CD4-positive, alpha-beta T cell (primary cell): ENCODE results near the gene CWC27. TPM values are rescaled to one million over a fixed set of nuclear protein-coding genes. Genes with fewer than 3 reads are reported as not detected.

ENCODE experiments used
- ATAC-seq: fragments of 200-7000 bp; cut with Tn5 transposase; one replicate; pipeline ENCODE4 v1.10.0; 2022; ENCODE audit warnings: mild to moderate bottlenecking; ENCODE audit not compliant: poor library complexity
- CTCF ChIA-PET: fragments of 350-600 bp; sonication (Branson Sonifier 250); formaldehyde crosslinking; loops from one replicate; lab custom pipeline; 2021; ENCODE audit warnings: antibody characterized with exemption, inconsistent platforms; lab: Charles Lee
- POLR2A ChIA-PET: fragments of 350-600 bp; sonication (Branson Sonifier 250); formaldehyde crosslinking; loops from one replicate; lab custom pipeline; 2021; ENCODE audit warnings: antibody characterized with exemption, inconsistent platforms; lab: Charles Lee
- DNase-seq, 14 experiments: peaks; one replicate each; pipeline ENCODE4 v3.0.0-alpha.2; 2013 to 2020; ENCODE audit warnings: mixed read lengths in 2 of 14
- H3K27ac ChIP-seq, 2 donors: one replicate each; pipeline versions ENCODE4 v1.5.1 to v1.7.0; 2013; ENCODE audit warnings: low read length in 2 of 2, low read depth in 1 of 2, mild to moderate bottlenecking in 1 of 2
- H3K27me3 ChIP-seq, 2 experiments: 1 replicate in 1 of 2; 2 replicates in 1 of 2; pipeline versions ENCODE4 v1.6.1 to v1.7.0; 2013; ENCODE audit warnings: low read length in 2 of 2, control low read depth in 1 of 2, mild to moderate bottlenecking in 1 of 2, moderate library complexity in 1 of 2; ENCODE audit not compliant: insufficient read depth in 2 of 2, control insufficient read depth in 1 of 2
- H3K36me3 ChIP-seq: one replicate; pipeline ENCODE4 v1.6.1; 2013; ENCODE audit warnings: low read length, control low read depth; ENCODE audit not compliant: insufficient read depth
- H3K4me1 ChIP-seq: one replicate; pipeline ENCODE4 v1.6.1; 2013; ENCODE audit warnings: low read length, control low read depth; ENCODE audit not compliant: insufficient read depth
- H3K4me3 ChIP-seq: one replicate; pipeline ENCODE4 v1.5.1; 2013; ENCODE audit warnings: mild to moderate bottlenecking, low read length, moderate library complexity
- H3K9me3 ChIP-seq, 2 experiments: 1 replicate in 1 of 2; 2 replicates in 1 of 2; pipeline versions ENCODE4 v1.6.1 to v1.7.0; 2013; ENCODE audit warnings: low read length in 2 of 2, mild to moderate bottlenecking in 2 of 2, control low read depth in 1 of 2, moderate library complexity in 1 of 2; ENCODE audit not compliant: control insufficient read depth in 1 of 2, insufficient read depth in 1 of 2
- H3K27ac Mint-ChIP-seq: one replicate; pipeline ENCODE4 v1.8.0; 2020; ENCODE audit warnings: mixed read lengths
- H3K27me3 Mint-ChIP-seq: one replicate; pipeline ENCODE4 v1.8.0; 2021; ENCODE audit warnings: mixed read lengths
- H3K36me3 Mint-ChIP-seq: one replicate; pipeline ENCODE4 v1.8.0; 2021; ENCODE audit warnings: low read depth, mixed read lengths
- H3K4me1 Mint-ChIP-seq: one replicate; pipeline ENCODE4 v1.8.0; 2021; ENCODE audit warnings: low read depth, mixed read lengths
- H3K4me3 Mint-ChIP-seq: one replicate; pipeline ENCODE4 v1.8.0; 2020; ENCODE audit warnings: mild to moderate bottlenecking, mixed read lengths
- H3K9me3 Mint-ChIP-seq: one replicate; pipeline ENCODE4 v1.8.0; 2020; ENCODE audit warnings: mixed read lengths
- CTCF ChIP-seq: fragments of 200-600 bp; IDR thresholded peaks from one replicate; pipeline ENCODE4 v1.8.0; 2022; ENCODE audit warnings: antibody characterized with exemption, mild to moderate bottlenecking
- intact Hi-C, 2 experiments: fragments of 100-400 bp; cut with DNase I in 1 of 2; cut with micrococcal nuclease in 1 of 2; formaldehyde crosslinking; loops; one replicate each; pipeline versions ENCODE4 v1.15.1 to v1.9.0; 2023 to 2025; cut with DNase I, micrococcal nuclease
- total RNA-seq, 174 experiments: library from RNA in 2 of 174; stranded (reverse) in 2 of 174; gene quantifications; one replicate each; pipeline ENCODE4 v1.2.3 and lab custom pipeline; 2021 to 2026

CWC27 gene
- total RNA-seq, 2 experiments from 2014 or later: 14.2 to 14.5 TPM

GRCh38 chr5:65035211-65036206, 266.8 kb downstream of the CWC27 start:
- no peaks in the 10 kb centered on the region for H3K27me3 ChIP-seq
- peaks cover 30% of the 10 kb centered on the region for H3K4me1 ChIP-seq
- Mint-ChIP-seq H3K4me3 (peak overlapping the region; percentile 83), H3K4me1 (peaks cover 22% of the 10 kb centered on the region), H3K9me3 (no peaks in the 10 kb centered on the region), H3K27me3 (no peaks in the 10 kb centered on the region), H3K36me3 (peaks cover 5% of the 10 kb centered on the region), H3K27ac (peak overlapping the region; percentile 83)
- DNase-seq (peak; percentile 49 to 94 (median 72)), ATAC-seq (peak; percentile 77)
- intact Hi-C loops: loop anchor here (2.0 to 5.0 kb wide), 3 partner anchors 67 to 447 kb away; no protein-coding TSS in a partner anchor
- POLR2A ChIA-PET: interaction anchor here (0.6 to 2.4 kb wide), 3 partner anchors 11 to 527 kb away, joined by 3 to 11 read pairs (median 5); partner anchors contain the start of genes CENPK and PPWD1
- CTCF ChIA-PET: interaction anchor here (0.7 to 1.2 kb wide), 3 partner anchors 68 to 111 kb away, joined by 3 read pairs; no protein-coding TSS in a partner anchor
- peak overlapping the region; percentile 71 for H3K4me3 ChIP-seq
- no peaks in the 10 kb centered on the region for H3K36me3 ChIP-seq
- TF ChIP-seq CTCF: no peak
- peak overlapping the region; percentile 86 to 91 for H3K27ac ChIP-seq
- H3K9me3 ChIP-seq: no peaks in the 10 kb centered on the region

- Mint-ChIP-seq H3K4me3 (peak overlapping the region; percentile 39), H3K27me3 (no peaks in the 10 kb centered on the region), H3K36me3 (peaks cover 5% of the 10 kb centered on the region), H3K4me1 (peaks cover 22% of the 10 kb centered on the region), H3K9me3 (no peaks in the 10 kb centered on the region), H3K27ac (peak overlapping the region; percentile 83)
- Histone ChIP-seq H3K4me1 (peaks cover 30% of the 10 kb centered on the region), H3K9me3 (no peaks in the 10 kb centered on the region), H3K27me3 (no peaks in the 10 kb centered on the region), H3K27ac (no peak overlapping the region), H3K36me3 (no peaks in the 10 kb centered on the region), H3K4me3 (no peak overlapping the region)
- ChIA-PET CTCF (interaction anchor here (1.0 to 1.6 kb wide), 3 partner anchors 15 to 65 kb away, joined by 3 to 5 read pairs (median 3); no protein-coding TSS in a partner anchor), POLR2A (no interaction called here)
- intact Hi-C loops: loop anchor here (2.0 to 5.0 kb wide), 3 partner anchors 64 to 445 kb away; no protein-coding TSS in a partner anchor
- DNase-seq: peak in 5 of 14 experiments; percentile 6 to 73 (median 54)
- TF ChIP-seq CTCF: peak; percentile 14
- no peak for ATAC-seq
Observed at GRCh38 chr5:65037831-65038815, 269.4 kb downstream of the CWC27 start.
